ENCODE results near the gene CDKAL1. TPM values are rescaled to one million over a fixed set of nuclear protein-coding genes. Genes with fewer than 3 reads are reported as not detected.

The CDKAL1 gene
- total RNA-seq, 1 donor from 2014 or later: 9.1 TPM

GRCh38 chr6:20841806-20842205 lies 307.5 kb downstream of the CDKAL1 start:
- intact Hi-C loops (cut with micrococcal nuclease): no loop called here
- no peaks in the 10 kb centered on the region for H3K27me3 ChIP-seq (ENCODE audit: low read depth)

DNA sequence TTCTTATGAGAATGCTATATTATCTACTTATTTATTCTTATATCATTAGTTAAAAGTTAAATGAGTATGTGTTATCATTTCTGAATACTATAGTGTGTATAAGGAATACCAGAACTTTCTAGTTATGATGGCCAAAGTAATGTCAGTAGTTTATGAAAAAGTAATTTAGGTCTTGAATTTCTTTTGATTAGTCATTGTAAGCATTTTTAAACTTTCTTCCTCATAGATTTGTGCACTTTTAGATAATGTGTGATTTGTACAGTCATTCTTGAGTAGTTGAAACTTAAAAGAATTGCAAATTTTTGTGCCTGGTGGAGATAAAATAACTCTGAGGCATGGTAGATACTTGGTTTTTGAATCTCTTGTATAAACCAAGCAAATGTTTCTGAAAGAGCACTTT lies 311.3 kb downstream of the CDKAL1 start:
- H3K36me3 ChIP-seq: no peaks in the 10 kb centered on the region
- intact Hi-C loops (cut with micrococcal nuclease): no loop called here
- no peak overlapping the region for H3K27ac ChIP-seq (replicated peaks)
- DNase-seq: no peak
- H3K9me3 ChIP-seq (replicated peaks): no peaks in the 10 kb centered on the region
- H3K4me1 ChIP-seq: no peaks in the 10 kb centered on the region
- no peak overlapping the region for H3K4me3 ChIP-seq
- H3K27me3 ChIP-seq (ENCODE audit: low read depth): no peaks in the 10 kb centered on the region
- TF ChIP-seq, protein P1, sequence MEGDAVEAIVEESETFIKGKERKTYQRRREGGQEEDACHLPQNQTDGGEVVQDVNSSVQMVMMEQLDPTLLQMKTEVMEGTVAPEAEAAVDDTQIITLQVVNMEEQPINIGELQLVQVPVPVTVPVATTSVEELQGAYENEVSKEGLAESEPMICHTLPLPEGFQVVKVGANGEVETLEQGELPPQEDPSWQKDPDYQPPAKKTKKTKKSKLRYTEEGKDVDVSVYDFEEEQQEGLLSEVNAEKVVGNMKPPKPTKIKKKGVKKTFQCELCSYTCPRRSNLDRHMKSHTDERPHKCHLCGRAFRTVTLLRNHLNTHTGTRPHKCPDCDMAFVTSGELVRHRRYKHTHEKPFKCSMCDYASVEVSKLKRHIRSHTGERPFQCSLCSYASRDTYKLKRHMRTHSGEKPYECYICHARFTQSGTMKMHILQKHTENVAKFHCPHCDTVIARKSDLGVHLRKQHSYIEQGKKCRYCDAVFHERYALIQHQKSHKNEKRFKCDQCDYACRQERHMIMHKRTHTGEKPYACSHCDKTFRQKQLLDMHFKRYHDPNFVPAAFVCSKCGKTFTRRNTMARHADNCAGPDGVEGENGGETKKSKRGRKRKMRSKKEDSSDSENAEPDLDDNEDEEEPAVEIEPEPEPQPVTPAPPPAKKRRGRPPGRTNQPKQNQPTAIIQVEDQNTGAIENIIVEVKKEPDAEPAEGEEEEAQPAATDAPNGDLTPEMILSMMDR (IDR thresholded peaks at IDR 0.05; ENCODE audit: borderline replicate concordance): no peak

More at GRCh38 chr6:20841806-20842205, 307.5 kb downstream of the CDKAL1 start:
- Histone ChIP-seq H3K27ac (replicated peaks) (no peak overlapping the region), H3K36me3 (no peaks in the 10 kb centered on the region), H3K9me3 (replicated peaks) (no peaks in the 10 kb centered on the region), H3K4me3 (no peak overlapping the region), H3K4me1 (no peaks in the 10 kb centered on the region)
- DNase-seq: no peak
- TF ChIP-seq, protein P1 (IDR thresholded peaks at IDR 0.05; ENCODE audit: borderline replicate concordance): no peak

- intact Hi-C loops (cut with micrococcal nuclease): no loop called here
- Histone ChIP-seq H3K9me3 (replicated peaks) (no peaks in the 10 kb centered on the region), H3K27ac (replicated peaks) (no peak overlapping the region), H3K27me3 (ENCODE audit: low read depth) (no peaks in the 10 kb centered on the region), H3K36me3 (no peaks in the 10 kb centered on the region), H3K4me1 (no peaks in the 10 kb centered on the region), H3K4me3 (no peak overlapping the region)
- DNase-seq: no peak
- TF ChIP-seq, protein P1 (IDR thresholded peaks at IDR 0.05; ENCODE audit: borderline replicate concordance): no peak
Observed at GRCh38 chr6:20846602-20847028, 312.4 kb downstream of the CDKAL1 start.

DNA sequence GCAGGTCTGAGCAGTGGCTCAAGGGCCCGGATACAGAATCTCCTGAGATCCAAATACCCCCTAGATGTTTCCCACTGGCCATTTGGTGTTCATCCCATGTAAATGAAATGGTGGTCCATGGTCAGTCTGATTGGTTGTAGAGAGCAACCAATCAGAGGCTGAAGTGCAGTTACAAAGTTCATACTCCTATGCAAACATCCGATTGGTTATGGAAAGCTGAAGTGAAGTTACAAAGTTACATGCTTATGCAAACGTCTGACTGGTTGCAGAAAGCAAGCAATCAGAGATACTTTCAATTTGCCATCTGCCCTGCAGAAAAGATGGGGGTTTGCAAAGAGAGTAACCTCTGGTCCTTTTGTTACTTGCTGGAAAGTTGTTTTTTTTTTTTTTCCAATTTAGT lies 313.6 kb downstream of the CDKAL1 start:
- Histone ChIP-seq H3K27ac (replicated peaks) (no peak overlapping the region), H3K4me1 (no peaks in the 10 kb centered on the region), H3K27me3 (ENCODE audit: low read depth) (no peaks in the 10 kb centered on the region), H3K4me3 (no peak overlapping the region), H3K9me3 (replicated peaks) (no peaks in the 10 kb centered on the region), H3K36me3 (no peaks in the 10 kb centered on the region)
- DNase-seq: no peak
- intact Hi-C loops (cut with micrococcal nuclease): no loop called here
- TF ChIP-seq, protein P1 (IDR thresholded peaks at IDR 0.05; ENCODE audit: borderline replicate concordance): no peak

GRCh38 chr6:20850686-20851416 lies 316.6 kb downstream of the CDKAL1 start:
- Histone ChIP-seq H3K36me3 (no peaks in the 10 kb centered on the region), H3K27ac (replicated peaks) (no peak overlapping the region), H3K4me1 (no peaks in the 10 kb centered on the region), H3K9me3 (replicated peaks) (no peaks in the 10 kb centered on the region), H3K4me3 (no peak overlapping the region), H3K27me3 (ENCODE audit: low read depth) (no peaks in the 10 kb centered on the region)
- TF ChIP-seq, protein P1 (IDR thresholded peaks at IDR 0.05; ENCODE audit: borderline replicate concordance): no peak
- intact Hi-C loops (cut with micrococcal nuclease): no loop called here
- no peak for DNase-seq
